Measurements from ENCODE around the gene DCPS.

DCPS gene

GRCh38 chr11:126279191-126279590, 24.7 kb upstream of the DCPS start:
- no peak overlapping the region for H3K4me3 ChIP-seq (ENCODE audit: low read length)
- TF ChIP-seq CTCF (IDR thresholded peaks at IDR 0.05; ENCODE audit: insufficient read depth, low read depth, low read length, missing control alignments) = no peak
- DNase-seq (ENCODE audit: low read depth) = no peak

- H3K4me3 ChIP-seq (ENCODE audit: low read length) = no peak overlapping the region
- no peak for DNase-seq (ENCODE audit: low read depth)
- TF ChIP-seq CTCF (IDR thresholded peaks at IDR 0.05; ENCODE audit: insufficient read depth, low read depth, low read length, missing control alignments) = no peak
Measured at GRCh38 chr11:126280595-126280994, 23.3 kb upstream of the DCPS start.

GRCh38 chr11:126281245-126281644, 22.6 kb upstream of the DCPS start:
- H3K4me3 ChIP-seq (ENCODE audit: low read length) = no peak overlapping the region
- no peak for DNase-seq (ENCODE audit: low read depth)
- no peak for TF ChIP-seq CTCF (IDR thresholded peaks at IDR 0.05; ENCODE audit: insufficient read depth, low read depth, low read length, missing control alignments)

GRCh38 chr11:126281666-126282175, 22.1 kb upstream of the DCPS start:
- TF ChIP-seq CTCF (IDR thresholded peaks at IDR 0.05; ENCODE audit: insufficient read depth, low read depth, low read length, missing control alignments) = no peak
- no peak for DNase-seq (ENCODE audit: low read depth)
- no peak overlapping the region for H3K4me3 ChIP-seq (ENCODE audit: low read length)

GRCh38 chr11:126282361-126282735, 21.5 kb upstream of the DCPS start:
- DNase-seq (ENCODE audit: low read depth) = peak; percentile 32
- no peak for TF ChIP-seq CTCF (IDR thresholded peaks at IDR 0.05; ENCODE audit: insufficient read depth, low read depth, low read length, missing control alignments)
- peak overlapping the region; percentile 66 for H3K4me3 ChIP-seq (ENCODE audit: low read length)

- DNase-seq (ENCODE audit: low read depth) = peak; percentile 46
- H3K4me3 ChIP-seq (ENCODE audit: low read length) = peak within 1 kb of the TSS; percentile 66
- TF ChIP-seq CTCF (IDR thresholded peaks at IDR 0.05; ENCODE audit: insufficient read depth, low read depth, low read length, missing control alignments) = no peak
Measured at GRCh38 chr11:126282736-126283591, 20.9 kb upstream of the DCPS start, which contains the start of gene TIRAP. TSS of gene TIRAP (plus strand) at chr11:126283093. CDS start at chr11:126290895, 7,802 bp downstream.

Data from epithelial cell of esophagus (primary cell).